ENCODE results near the gene PAX4. TPM values are rescaled to one million over a fixed set of nuclear protein-coding genes. Genes with fewer than 3 reads are reported as not detected.

PAX4 gene
- total RNA-seq, 1 experiment from 2014 or later: not detected

DNA sequence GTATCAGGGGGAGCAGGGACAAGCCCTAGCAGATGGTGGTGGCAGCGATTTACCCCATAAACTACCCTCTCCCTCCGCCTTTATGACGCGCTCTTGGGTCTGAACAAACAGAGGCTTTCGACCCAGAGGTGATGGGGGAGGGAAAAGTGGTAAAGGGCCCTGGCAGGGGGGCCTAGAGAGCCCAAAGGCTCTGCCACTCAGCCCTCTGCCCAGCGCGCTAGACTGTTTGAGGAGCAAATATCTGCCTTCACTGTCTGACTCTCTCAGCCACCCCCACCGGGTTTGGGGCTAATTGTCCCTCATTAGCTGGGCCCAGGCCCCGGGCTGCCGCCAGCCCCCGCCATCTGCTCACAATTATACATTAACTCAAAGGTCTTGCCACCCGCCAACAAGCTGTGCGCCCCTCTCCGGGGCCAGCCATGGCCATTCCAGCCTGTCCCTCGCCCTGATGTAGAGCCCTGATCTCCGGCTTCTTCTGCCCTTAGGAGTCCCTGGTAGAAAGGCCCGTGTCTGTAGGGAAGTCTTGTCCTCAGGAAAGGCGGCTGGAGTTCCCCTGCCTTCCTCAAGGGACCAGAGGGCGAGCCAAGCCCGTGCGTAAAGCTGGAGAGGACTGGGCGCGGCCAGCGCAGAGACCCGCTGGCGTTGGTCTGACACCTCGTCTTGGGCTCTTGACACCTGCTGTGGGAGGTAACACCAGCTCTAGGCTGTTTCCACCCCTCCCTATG lies 1.9 kb upstream of the PAX4 start:
- 0 out of 2 replicates have a peak, but pooled peaks cover 2% of the 10 kb centered on the region for H3K27me3 ChIP-seq (ENCODE audit: low read length)

DNA sequence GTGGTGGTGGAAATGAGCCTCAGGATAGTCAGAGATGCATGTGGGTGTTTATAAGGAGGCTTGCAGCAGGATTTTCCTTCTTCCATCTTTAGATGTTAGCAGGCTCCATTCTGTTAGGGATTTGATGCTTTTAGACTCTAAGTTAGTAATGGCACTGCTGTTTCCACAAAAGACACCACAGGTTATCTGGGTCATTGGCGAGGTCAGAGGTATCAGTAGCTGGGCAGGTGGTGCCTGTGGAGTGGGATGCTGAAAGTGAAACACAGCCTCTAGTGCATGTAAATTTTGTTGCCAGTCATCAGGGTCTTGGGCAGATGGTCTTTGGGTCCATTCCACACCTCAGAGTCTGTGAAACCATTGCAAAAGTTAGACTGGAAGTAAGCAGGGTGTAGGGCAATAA lies 833 bp upstream of the PAX4 start:
- no peak for DNase-seq
- H3K9ac ChIP-seq (ENCODE audit: low read length): no peak overlapping the region
- no peaks in the 10 kb centered on the region for H3K9me2 ChIP-seq (replicated peaks; ENCODE audit: insufficient read depth, low read length)
- H2AFZ ChIP-seq (ENCODE audit: low read length): no peak overlapping the region
- H3K79me2 ChIP-seq (ENCODE audit: low read length): no peaks in the 10 kb centered on the region
- no peaks in the 10 kb centered on the region for H3K9me3 ChIP-seq (ENCODE audit: low read length)
- H3K27ac ChIP-seq (ENCODE audit: low read length): no peak overlapping the region
- no peak overlapping the region for H3K4me3 ChIP-seq (ENCODE audit: low read length)
- H3K4me1 ChIP-seq (ENCODE audit: low read length): no peaks in the 10 kb centered on the region
- no peak overlapping the region for H3K4me2 ChIP-seq (ENCODE audit: low read depth, low read length, poor library complexity, severe bottlenecking)
- H3K36me3 ChIP-seq (ENCODE audit: insufficient read depth, low read length): no peaks in the 10 kb centered on the region
- 0 out of 2 replicates have a peak, but pooled peaks cover 2% of the 10 kb centered on the region for H3K27me3 ChIP-seq (ENCODE audit: low read length)
- H4K20me1 ChIP-seq (ENCODE audit: insufficient read depth, low read depth, low read length): no peaks in the 10 kb centered on the region

More for the DNA sequence above, 1.9 kb upstream of the PAX4 start:
- Histone ChIP-seq H3K9me3 (ENCODE audit: low read length) (no peaks in the 10 kb centered on the region), H3K4me2 (ENCODE audit: low read depth, low read length, poor library complexity, severe bottlenecking) (no peak overlapping the region), H3K79me2 (ENCODE audit: low read length) (no peaks in the 10 kb centered on the region), H3K27ac (ENCODE audit: low read length) (no peak overlapping the region), H3K36me3 (ENCODE audit: insufficient read depth, low read length) (no peaks in the 10 kb centered on the region), H3K9me2 (replicated peaks; ENCODE audit: insufficient read depth, low read length) (no peaks in the 10 kb centered on the region), H4K20me1 (ENCODE audit: insufficient read depth, low read depth, low read length) (no peaks in the 10 kb centered on the region), H3K9ac (ENCODE audit: low read length) (no peak overlapping the region), H2AFZ (ENCODE audit: low read length) (no peak overlapping the region), H3K4me3 (ENCODE audit: low read length) (no peak overlapping the region), H3K4me1 (ENCODE audit: low read length) (no peaks in the 10 kb centered on the region)
- no peak for DNase-seq

GRCh38 chr7:127616724-127617123 lies 1.2 kb downstream of the PAX4 start:
- Histone ChIP-seq H3K9me3 (ENCODE audit: low read length) (no peaks in the 10 kb centered on the region), H3K4me1 (ENCODE audit: low read length) (no peaks in the 10 kb centered on the region), H3K9ac (ENCODE audit: low read length) (no peak overlapping the region), H2AFZ (ENCODE audit: low read length) (no peak overlapping the region), H3K9me2 (replicated peaks; ENCODE audit: insufficient read depth, low read length) (no peaks in the 10 kb centered on the region), H3K4me3 (ENCODE audit: low read length) (no peak overlapping the region), H3K4me2 (ENCODE audit: low read depth, low read length, poor library complexity, severe bottlenecking) (no peak overlapping the region), H3K36me3 (ENCODE audit: insufficient read depth, low read length) (no peaks in the 10 kb centered on the region), H3K27me3 (ENCODE audit: low read length) (no peaks in the 10 kb centered on the region), H3K27ac (ENCODE audit: low read length) (no peak overlapping the region), H3K79me2 (ENCODE audit: low read length) (no peaks in the 10 kb centered on the region), H4K20me1 (ENCODE audit: insufficient read depth, low read depth, low read length) (no peaks in the 10 kb centered on the region)
- no peak for DNase-seq

- no peak for DNase-seq
- Histone ChIP-seq H3K27ac (ENCODE audit: low read length) (no peak overlapping the region), H3K4me1 (ENCODE audit: low read length) (no peaks in the 10 kb centered on the region), H3K4me3 (ENCODE audit: low read length) (no peak overlapping the region), H3K9me2 (replicated peaks; ENCODE audit: insufficient read depth, low read length) (no peaks in the 10 kb centered on the region), H3K9me3 (ENCODE audit: low read length) (no peaks in the 10 kb centered on the region), H2AFZ (ENCODE audit: low read length) (no peak overlapping the region), H3K4me2 (ENCODE audit: low read depth, low read length, poor library complexity, severe bottlenecking) (no peak overlapping the region), H3K9ac (ENCODE audit: low read length) (no peak overlapping the region), H3K79me2 (ENCODE audit: low read length) (no peaks in the 10 kb centered on the region), H3K27me3 (ENCODE audit: low read length) (no peaks in the 10 kb centered on the region), H4K20me1 (ENCODE audit: insufficient read depth, low read depth, low read length) (no peaks in the 10 kb centered on the region), H3K36me3 (ENCODE audit: insufficient read depth, low read length) (no peaks in the 10 kb centered on the region)
Observed at GRCh38 chr7:127612263-127612662, 5.7 kb downstream of the PAX4 start.

DNA sequence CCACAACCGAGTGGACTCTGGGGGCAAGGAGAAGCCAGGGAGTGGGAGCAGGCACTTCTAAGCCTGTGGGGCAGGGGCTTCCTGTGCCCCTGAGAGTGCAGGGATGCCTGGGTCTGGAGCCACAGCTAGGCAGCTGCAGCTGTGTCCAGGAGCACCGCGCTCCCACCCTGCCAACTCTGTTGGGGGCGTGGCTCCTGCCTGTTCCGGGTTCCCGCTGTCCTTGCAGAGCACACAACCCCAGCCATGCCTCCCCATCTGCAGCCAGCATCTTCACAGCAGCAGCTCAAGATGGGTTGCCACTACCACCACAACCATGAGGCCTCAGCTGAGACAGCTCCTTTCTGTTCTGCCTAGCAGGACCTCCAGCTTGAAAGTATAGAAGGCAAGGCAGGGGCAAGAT lies 8.6 kb downstream of the PAX4 start:
- Histone ChIP-seq H3K79me2 (ENCODE audit: low read length) (no peaks in the 10 kb centered on the region), H4K20me1 (ENCODE audit: insufficient read depth, low read depth, low read length) (no peaks in the 10 kb centered on the region), H3K9me2 (replicated peaks; ENCODE audit: insufficient read depth, low read length) (no peaks in the 10 kb centered on the region), H3K27ac (ENCODE audit: low read length) (no peak overlapping the region), H3K27me3 (ENCODE audit: low read length) (no peaks in the 10 kb centered on the region), H2AFZ (ENCODE audit: low read length) (no peak overlapping the region), H3K9ac (ENCODE audit: low read length) (no peak overlapping the region), H3K36me3 (ENCODE audit: insufficient read depth, low read length) (no peaks in the 10 kb centered on the region), H3K4me1 (ENCODE audit: low read length) (no peaks in the 10 kb centered on the region), H3K9me3 (ENCODE audit: low read length) (no peaks in the 10 kb centered on the region), H3K4me3 (ENCODE audit: low read length) (no peak overlapping the region), H3K4me2 (ENCODE audit: low read depth, low read length, poor library complexity, severe bottlenecking) (no peak overlapping the region)
- DNase-seq: no peak

DNA sequence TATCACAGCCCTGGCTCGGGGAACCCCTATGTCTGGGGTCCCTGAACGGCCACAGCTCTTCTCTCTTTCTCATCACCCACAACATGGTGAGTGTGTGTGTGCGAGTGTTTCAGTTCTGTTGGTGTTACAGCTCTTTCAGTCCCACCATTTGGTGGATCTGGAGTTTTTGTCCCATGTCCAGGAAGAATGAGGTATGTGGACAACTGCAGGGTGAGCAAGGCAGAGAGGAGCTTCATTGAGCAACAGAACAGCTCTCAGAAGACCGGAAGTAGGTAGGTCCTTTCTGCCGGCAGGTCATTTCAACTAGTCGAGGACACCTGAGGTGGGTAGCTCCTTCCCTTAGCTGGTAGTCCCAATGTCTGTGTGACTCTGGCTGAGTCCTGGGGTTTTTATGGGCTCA lies 9.5 kb downstream of the PAX4 start:
- H4K20me1 ChIP-seq (ENCODE audit: insufficient read depth, low read depth, low read length): no peaks in the 10 kb centered on the region

DNA sequence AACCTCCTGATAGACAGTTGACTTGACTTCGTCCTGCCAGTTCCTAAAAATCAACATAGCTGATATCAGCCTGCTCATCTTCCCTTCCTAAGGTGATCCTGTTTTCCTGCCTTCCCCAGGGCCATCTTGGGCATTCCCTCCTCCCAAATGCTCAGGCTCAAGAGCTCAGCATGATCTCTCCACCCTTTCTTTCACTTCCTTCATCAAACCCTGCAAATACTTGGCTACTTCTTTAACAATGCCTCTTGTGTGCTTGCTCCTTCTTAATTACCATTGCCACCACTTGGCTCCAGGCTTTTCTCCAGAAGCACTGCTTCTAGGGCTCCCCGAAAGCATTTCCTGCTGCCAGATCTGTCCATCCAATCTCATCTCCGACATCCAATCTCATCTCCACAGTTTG lies 17.1 kb downstream of the PAX4 start:
- H3K27ac ChIP-seq (ENCODE audit: low read length): no peak overlapping the region
- DNase-seq: no peak
- H3K9me2 ChIP-seq (replicated peaks; ENCODE audit: insufficient read depth, low read length): no peaks in the 10 kb centered on the region

More for the DNA sequence above, 9.5 kb downstream of the PAX4 start:
- Histone ChIP-seq H3K4me2 (ENCODE audit: low read depth, low read length, poor library complexity, severe bottlenecking) (no peak overlapping the region), H3K36me3 (ENCODE audit: insufficient read depth, low read length) (no peaks in the 10 kb centered on the region), H3K27me3 (ENCODE audit: low read length) (no peaks in the 10 kb centered on the region), H3K9me3 (ENCODE audit: low read length) (no peaks in the 10 kb centered on the region), H3K9me2 (replicated peaks; ENCODE audit: insufficient read depth, low read length) (no peaks in the 10 kb centered on the region), H3K9ac (ENCODE audit: low read length) (no peak overlapping the region), H2AFZ (ENCODE audit: low read length) (no peak overlapping the region), H3K4me1 (ENCODE audit: low read length) (no peaks in the 10 kb centered on the region), H3K27ac (ENCODE audit: low read length) (no peak overlapping the region), H3K79me2 (ENCODE audit: low read length) (no peaks in the 10 kb centered on the region), H3K4me3 (ENCODE audit: low read length) (no peak overlapping the region)
- DNase-seq: no peak

GRCh38 chr7:127598318-127598717 lies 19.6 kb downstream of the PAX4 start:
- H3K9me2 ChIP-seq (replicated peaks; ENCODE audit: insufficient read depth, low read length): no peaks in the 10 kb centered on the region
- no peak overlapping the region; the same call in 1 of the 2 replicates for H2AFZ ChIP-seq (ENCODE audit: low read length)
- no peaks in the 10 kb centered on the region; the same call in 1 of the 2 replicates for H3K4me1 ChIP-seq (ENCODE audit: low read length)
- no peaks in the 10 kb centered on the region for H3K79me2 ChIP-seq (ENCODE audit: low read length)
- no peaks in the 10 kb centered on the region for H3K9me3 ChIP-seq (ENCODE audit: low read length)
- no peaks in the 10 kb centered on the region for H3K27me3 ChIP-seq (ENCODE audit: low read length)
- H3K36me3 ChIP-seq (ENCODE audit: insufficient read depth, low read length): no peaks in the 10 kb centered on the region
- no peak overlapping the region for H3K27ac ChIP-seq (ENCODE audit: low read length)
- H3K4me2 ChIP-seq (ENCODE audit: low read depth, low read length, poor library complexity, severe bottlenecking): no peak overlapping the region
- H4K20me1 ChIP-seq (ENCODE audit: insufficient read depth, low read depth, low read length): no peaks in the 10 kb centered on the region
- DNase-seq: peak; percentile 78
- no peak overlapping the region for H3K9ac ChIP-seq (ENCODE audit: low read length)
- H3K4me3 ChIP-seq (ENCODE audit: low read length): no peak overlapping the region

More for the DNA sequence above, 17.1 kb downstream of the PAX4 start:
- Histone ChIP-seq H3K79me2 (ENCODE audit: low read length) (no peaks in the 10 kb centered on the region), H3K36me3 (ENCODE audit: insufficient read depth, low read length) (no peaks in the 10 kb centered on the region), H3K9me3 (ENCODE audit: low read length) (no peaks in the 10 kb centered on the region), H4K20me1 (ENCODE audit: insufficient read depth, low read depth, low read length) (no peaks in the 10 kb centered on the region), H3K4me1 (ENCODE audit: low read length) (no peaks in the 10 kb centered on the region; the same call in 1 of the 2 replicates), H3K4me2 (ENCODE audit: low read depth, low read length, poor library complexity, severe bottlenecking) (no peak overlapping the region), H3K9ac (ENCODE audit: low read length) (no peak overlapping the region), H3K4me3 (ENCODE audit: low read length) (no peak overlapping the region), H3K27me3 (ENCODE audit: low read length) (no peaks in the 10 kb centered on the region), H2AFZ (ENCODE audit: low read length) (no peak overlapping the region)

Measured in Karpas-422 (cell line).